ENCODE results near the gene ZFYVE28.

Gene ZFYVE28

DNA sequence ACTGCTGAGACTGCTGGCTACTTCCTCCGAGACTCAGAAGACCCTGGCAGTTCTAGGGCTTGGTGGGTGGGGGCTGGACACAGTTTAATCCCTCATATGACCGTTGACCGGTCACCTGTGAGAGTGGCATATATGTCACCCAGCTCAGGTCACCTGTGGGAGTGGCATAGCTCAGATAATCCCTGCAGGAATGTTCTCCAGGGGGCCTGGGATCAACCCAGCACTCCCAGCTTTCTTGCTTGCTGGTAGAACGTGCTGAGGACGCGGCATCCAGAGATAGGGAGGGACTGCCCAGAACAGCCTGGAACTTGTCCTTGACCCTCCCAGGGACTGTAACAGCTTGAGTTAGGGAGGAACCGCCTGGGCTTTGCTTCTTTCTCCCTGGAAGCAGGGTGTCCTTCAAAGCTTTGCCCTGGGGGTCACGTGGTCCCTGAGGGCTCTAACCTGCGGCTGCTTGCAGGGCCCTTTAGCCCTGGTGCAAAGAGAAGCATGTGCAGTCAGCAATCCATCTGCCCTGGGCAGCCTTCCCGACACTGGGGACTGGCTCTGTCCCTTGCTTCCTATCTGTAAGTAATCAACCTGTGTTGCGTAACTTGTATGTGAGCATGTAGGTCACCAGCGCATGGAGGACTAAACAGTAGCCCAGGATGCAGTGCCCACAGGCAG, 55.3 kb downstream of the ZFYVE28 start:
- DNase-seq (ENCODE audit: low spot score) = no peak
- in situ Hi-C loops (cut with MboI; ENCODE audit: low pct_unique_long_range_greater_than_20kb, low sequenced_read_pairs, unreplicated experiment) = no loop called here
- TF ChIP-seq, protein P1, sequence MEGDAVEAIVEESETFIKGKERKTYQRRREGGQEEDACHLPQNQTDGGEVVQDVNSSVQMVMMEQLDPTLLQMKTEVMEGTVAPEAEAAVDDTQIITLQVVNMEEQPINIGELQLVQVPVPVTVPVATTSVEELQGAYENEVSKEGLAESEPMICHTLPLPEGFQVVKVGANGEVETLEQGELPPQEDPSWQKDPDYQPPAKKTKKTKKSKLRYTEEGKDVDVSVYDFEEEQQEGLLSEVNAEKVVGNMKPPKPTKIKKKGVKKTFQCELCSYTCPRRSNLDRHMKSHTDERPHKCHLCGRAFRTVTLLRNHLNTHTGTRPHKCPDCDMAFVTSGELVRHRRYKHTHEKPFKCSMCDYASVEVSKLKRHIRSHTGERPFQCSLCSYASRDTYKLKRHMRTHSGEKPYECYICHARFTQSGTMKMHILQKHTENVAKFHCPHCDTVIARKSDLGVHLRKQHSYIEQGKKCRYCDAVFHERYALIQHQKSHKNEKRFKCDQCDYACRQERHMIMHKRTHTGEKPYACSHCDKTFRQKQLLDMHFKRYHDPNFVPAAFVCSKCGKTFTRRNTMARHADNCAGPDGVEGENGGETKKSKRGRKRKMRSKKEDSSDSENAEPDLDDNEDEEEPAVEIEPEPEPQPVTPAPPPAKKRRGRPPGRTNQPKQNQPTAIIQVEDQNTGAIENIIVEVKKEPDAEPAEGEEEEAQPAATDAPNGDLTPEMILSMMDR (IDR thresholded peaks at IDR 0.05; ENCODE audit: extremely low read depth, insufficient read depth, missing control alignments) = no peak

DNA sequence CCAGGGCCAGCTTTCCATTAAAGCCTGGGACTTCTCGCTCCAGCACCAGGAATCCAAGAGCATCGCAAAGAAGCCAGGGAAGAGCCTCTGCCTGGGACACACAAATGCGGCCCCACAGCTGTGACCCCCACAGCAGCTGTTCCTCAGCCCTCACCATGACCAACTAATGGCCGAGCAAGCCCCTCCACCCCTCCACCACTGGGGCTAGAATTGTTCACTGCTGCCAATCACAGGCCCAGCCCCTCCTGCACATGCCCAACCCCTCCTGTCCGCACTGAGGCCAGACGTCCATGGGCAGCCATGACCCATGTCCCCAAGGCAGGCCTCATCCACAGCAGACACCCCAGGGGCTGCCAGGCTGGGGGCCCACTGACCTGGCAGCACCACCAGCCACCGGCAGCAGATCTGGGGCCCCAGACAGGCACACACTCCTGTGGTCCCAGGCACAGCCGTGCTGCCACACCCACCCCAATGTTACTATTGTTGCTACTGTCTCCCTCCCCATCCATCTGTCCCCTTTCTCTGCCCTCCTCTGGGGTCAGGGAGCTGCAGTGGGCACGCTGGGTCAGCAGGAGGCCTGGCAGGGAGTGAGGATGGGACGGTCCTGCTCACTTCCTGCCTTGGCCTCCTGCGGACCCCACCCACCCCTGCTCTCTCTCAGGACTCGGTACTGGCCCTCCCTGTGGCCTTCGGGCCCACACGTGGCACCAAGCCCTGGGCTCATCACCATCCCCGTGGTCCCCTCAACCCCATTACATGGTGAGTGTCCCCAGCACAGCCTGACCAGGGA, 56.0 kb downstream of the ZFYVE28 start:
- in situ Hi-C loops (cut with MboI; ENCODE audit: low pct_unique_long_range_greater_than_20kb, low sequenced_read_pairs, unreplicated experiment) = no loop called here
- TF ChIP-seq, protein P1 (IDR thresholded peaks at IDR 0.05; ENCODE audit: extremely low read depth, insufficient read depth, missing control alignments) = no peak
- DNase-seq (ENCODE audit: low spot score) = no peak

DNA sequence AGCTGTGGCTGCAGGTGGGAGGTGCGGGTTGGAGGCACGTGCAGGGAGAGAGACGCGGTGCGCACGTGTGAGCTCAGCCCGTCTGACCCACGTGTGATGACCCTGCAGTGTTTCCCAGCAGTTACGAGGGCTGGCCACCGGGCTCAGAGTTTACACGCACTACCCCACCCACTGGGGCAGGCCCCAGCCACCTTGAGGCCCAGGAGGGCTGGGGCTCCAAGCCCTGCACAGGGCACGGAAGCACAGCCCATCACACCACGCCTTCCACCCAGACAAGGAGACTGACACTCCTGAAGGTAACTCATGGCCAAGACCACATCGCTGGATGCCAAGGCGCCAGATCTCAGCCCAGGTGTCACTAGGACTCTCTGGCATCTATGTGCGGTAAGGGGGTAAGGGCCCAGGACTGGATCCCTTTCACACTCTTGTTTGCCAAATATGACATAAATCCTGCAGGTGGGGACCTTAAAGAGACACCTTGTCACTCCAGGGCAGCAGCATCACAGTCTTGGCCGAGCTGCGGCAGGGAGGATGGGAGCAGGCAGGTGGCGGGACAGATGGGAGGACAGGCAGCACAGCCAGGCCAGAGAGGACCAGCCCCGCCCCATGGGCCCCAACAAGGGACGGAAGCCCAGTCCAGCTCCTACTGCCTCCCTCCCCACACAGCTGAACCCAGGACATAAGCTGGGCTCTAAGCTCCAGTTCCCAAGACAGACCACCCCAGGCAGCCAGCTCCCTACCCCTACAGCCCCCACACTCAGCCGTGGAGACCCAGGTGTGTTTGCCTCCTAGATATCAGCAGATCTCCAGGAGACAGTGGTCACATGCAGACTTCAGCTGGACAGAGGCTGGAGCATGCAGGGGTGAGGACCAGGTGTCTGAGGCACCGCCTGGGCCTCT, 56.8 kb downstream of the ZFYVE28 start:
- TF ChIP-seq, protein P1 (IDR thresholded peaks at IDR 0.05; ENCODE audit: extremely low read depth, insufficient read depth, missing control alignments) = no peak
- no peak for DNase-seq (ENCODE audit: low spot score)
- in situ Hi-C loops (cut with MboI; ENCODE audit: low pct_unique_long_range_greater_than_20kb, low sequenced_read_pairs, unreplicated experiment) = no loop called here

DNA sequence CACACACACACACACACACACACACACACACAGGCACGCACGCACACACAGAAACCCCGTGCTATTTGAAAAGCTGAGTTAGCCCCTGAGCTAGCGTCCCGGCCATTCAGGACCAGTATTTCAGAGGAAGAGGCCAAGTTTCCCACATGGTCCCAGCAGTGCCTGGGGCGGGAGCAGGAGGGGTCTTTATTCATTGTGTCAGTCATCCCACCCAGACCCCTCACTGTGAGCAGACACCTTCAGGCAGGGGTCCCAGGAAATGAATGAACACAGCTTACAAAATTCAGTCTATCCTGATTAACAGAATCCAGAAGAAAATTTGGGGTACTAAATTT, 58.1 kb downstream of the ZFYVE28 start:
- in situ Hi-C loops (cut with MboI; ENCODE audit: low pct_unique_long_range_greater_than_20kb, low sequenced_read_pairs, unreplicated experiment) = no loop called here
- TF ChIP-seq, protein P1 (IDR thresholded peaks at IDR 0.05; ENCODE audit: extremely low read depth, insufficient read depth, missing control alignments) = no peak

DNA sequence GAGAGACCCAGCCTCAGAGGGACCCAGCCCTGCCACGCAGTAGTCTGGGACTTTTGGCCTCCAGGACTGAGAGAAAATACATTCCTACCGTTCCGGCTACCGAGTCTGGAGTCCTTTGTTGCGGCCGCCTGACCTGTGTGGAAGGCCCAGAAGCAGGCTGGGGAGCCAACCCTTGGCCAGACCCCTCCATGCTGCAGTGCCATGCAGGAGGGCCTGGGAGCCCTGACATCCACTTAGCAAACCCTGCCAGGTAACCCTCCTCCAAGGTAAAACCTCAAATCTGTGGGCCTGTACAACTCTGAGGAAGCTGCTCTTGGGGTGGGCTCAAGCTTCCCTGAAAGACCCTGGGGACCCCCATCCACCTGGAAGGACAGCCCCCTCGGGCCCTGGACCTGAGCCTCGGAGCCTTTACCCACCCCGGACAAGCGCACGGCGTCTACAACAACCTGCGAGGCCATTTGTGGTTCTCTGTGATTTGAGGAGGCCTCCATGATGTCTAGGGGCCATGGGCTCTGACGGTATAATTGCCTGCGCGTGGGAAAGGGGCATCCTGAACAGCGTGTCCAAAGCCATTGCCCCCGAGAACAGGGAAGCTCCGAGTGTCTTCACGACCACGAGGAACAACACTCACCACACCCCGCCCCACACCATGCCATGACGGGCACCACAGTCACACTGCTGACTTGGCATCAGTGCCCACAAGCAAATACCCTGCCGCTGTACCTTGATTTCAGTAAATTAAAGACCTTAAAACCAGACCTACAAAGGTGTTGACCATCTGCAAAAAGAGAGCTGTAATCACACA, 58.7 kb downstream of the ZFYVE28 start:
- in situ Hi-C loops (cut with MboI; ENCODE audit: low pct_unique_long_range_greater_than_20kb, low sequenced_read_pairs, unreplicated experiment) = no loop called here
- TF ChIP-seq, protein P1 (IDR thresholded peaks at IDR 0.05; ENCODE audit: extremely low read depth, insufficient read depth, missing control alignments) = no peak
- no peak for DNase-seq (ENCODE audit: low spot score)

More for the DNA sequence above, 58.1 kb downstream of the ZFYVE28 start:
- DNase-seq (ENCODE audit: low spot score) = no peak

Data from GM13977 (cell line).